HG02938 (cell line): ENCODE measurements around the gene PEX16.

Experiments used
- ATAC-seq: cut with Tn5 transposase; IDR thresholded peaks from one replicate; pipeline ENCODE4 v1.9.1; 2021; ENCODE audit warnings: mild to moderate bottlenecking, moderate library complexity; ENCODE audit not compliant: unreplicated experiment

The PEX16 gene

DNA sequence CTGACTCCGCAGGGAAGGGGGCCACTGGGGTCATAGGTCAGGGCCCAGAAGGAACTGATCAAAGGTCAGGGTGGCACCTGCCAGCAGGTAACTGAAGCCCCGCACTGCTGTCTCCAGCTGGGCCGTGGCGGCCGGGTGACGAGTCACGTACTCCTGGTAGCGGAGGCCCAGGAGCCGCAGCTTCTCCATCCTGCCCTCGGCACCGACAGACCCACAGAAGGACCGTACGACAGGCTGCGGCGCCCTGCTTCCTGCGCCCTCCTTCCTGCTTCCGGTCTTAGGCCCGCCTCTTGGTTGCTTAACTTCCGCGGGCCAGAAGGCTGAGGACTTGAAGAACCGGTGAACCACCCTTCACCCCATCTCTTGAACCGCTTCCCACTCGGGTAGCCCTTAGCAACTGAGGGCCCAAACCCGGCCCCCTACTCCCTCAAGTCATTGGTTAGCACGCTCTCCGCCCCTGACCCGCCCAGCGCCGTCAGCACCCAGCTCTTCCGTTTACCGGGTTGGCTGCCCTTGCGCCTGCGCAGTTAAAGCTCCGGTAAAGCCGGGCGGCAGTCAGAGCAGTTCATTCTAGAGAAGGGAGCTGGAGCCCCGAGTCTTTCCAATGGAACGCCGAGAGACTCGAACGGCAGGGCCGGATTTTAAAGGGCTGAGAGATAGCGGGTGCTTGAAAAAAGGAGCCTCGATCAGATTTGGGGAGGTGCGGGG lies at the start of gene PEX16:
TSS of gene PEX16 (minus strand) at position 255 of the 708 bp plus-strand sequence. CDS start at position 189, 66 bp downstream.
- ATAC-seq, result peak; percentile 89

DNA sequence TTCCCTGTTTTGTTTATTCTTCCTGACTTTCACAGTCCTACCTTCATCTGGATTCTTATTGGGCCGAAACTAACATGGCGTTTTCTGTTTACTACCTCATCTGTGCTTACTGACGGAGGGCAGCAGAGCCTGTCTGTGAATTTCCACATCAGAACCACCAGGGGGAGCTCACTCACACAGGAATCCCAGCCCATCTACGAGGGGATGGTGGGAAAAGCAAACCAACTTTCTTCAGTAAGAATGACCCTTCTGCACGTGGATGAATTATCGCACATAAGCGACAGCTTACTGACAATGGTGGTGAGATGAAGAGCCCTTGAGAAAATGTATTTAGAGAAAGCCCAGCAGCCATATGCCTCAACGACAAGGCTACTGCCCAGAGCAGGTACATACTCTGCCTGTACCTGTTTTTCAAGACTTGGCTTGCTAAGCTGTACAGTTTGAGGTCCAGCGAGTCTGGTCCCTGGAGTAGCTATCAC lies 47.3 kb upstream of the PEX16 start:
- peak; percentile 80 for ATAC-seq

DNA sequence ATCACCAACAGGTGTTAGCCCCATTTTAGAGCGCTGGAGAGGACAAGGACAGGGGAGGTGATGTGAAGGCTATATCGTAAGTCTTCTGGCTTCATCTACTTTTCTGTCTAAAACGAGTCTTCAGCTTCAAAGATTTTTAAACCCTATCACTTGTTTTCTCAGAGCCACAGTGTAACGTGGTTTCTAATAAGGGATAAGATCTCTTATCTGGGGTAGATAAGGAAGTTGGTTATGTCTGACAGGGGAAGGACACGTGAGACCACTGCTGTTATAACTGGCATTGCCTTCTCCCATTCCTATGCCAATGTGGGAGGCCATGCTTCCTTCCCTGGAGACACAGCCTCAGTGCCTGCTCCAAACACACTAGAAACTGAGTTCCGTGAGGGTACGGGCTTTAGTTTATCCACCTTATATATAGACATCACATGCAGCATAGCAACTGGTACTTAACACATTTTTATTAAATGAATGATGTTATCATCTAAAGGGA lies 44.1 kb upstream of the PEX16 start:
- ATAC-seq, result no peak

DNA sequence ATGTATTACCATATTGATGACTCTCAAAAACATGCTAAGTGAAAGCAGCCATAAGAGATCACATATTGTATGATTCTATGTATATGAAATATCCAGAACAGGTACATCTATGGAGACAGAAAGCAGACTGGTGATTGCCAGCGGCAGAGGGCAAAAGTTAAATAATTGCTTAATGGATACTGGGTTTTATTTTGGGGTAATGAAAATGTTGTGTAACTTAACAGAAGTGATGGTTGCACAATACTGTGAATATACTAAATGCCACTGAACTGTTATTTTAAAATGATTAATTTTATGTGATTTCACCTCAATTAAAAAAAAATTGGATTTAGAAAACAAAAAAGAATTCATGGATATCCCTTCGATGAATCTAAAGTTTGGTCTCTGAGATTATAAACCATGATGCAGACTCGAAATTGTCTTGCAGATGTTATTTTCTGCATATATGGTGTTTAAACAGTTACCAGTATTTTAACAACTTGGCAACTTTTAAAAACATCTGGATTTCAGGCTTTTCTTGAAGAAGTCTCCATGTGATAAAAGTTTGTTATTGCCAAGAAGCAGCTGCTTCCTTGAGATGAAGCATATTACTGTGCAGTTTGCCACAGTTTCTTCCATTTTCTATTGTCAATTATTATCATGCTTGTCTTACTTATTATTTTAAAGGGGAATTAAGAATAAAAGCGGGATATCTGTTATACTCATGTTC lies 42.9 kb upstream of the PEX16 start:
- no peak for ATAC-seq

DNA sequence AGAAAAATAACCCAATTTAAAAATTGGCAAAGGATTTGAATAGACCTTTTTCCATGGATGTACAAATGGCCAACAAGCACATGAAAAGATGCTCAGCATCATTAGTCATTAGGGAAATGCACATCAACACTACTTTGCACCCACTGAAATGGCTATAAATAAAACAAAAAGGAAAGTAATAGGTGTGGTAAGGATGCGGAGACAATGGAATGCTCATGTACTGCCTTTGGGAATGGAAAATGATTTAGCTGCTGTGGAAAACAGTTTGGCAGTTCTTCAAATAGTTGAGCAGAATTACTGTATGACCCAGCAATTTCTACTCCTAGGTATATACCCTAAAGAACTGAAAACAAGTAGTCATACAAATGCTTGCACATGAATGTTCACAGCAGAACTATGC lies 42.2 kb upstream of the PEX16 start:
- ATAC-seq, result no peak

DNA sequence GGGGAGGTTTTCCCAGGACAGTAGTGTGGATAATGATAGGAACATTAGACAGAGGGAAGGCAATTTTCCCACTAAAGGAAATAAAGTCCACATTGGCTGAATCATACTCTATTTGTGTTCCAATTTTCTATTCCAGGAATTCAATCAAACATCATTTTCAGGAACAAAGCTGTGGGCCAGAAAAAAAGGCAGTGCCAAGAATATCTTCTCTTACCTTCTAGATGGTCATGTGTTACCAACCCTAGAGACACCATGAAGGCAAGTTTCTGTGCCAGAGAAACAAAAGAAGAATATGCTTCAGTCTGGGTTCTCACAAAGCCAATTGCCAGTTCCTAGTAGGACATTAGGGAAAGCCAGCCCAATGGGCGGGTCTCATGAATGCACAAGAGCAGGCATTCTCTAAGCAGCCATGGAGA lies 32.3 kb upstream of the PEX16 start:
- ATAC-seq, result no peak

DNA sequence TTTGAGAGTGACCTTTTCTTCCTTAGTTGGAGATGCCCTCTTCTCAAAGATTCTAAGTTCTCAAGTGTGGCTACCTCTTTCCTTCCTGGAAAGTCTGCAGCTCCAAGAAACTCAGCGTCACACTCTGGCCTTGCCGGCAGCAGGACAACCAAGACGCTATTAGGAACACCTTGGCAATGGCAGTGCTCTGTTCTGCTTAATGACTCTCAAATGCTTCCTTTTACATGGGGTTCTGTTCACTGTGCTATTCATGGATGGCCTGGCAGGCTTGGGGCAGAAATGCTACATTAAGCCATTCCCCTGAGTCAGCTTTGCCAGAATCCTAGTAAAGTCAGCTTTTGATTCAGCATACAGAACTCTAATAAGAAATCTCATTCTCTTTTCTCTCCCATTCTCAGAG lies 30.7 kb upstream of the PEX16 start:
- ATAC-seq, result no peak

DNA sequence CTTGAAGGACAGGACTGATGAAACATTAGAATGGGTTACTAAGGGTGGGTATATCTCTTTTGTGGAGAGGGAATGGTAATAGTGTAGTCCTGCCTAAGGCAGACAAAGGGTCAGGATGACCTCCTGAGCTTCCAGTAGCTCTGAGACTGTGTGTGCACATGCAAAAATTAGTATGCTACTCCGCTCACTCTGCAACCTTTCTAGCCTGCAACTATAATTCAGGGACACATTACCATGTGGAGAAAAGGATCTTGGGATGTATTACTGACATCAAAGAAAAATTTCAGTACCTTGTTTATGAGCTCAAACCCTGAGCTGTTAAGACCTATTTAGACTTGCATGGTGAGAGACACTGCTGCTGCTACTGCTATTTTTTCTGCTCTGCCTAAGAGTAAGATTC lies 30.2 kb upstream of the PEX16 start:
- ATAC-seq, result no peak

DNA sequence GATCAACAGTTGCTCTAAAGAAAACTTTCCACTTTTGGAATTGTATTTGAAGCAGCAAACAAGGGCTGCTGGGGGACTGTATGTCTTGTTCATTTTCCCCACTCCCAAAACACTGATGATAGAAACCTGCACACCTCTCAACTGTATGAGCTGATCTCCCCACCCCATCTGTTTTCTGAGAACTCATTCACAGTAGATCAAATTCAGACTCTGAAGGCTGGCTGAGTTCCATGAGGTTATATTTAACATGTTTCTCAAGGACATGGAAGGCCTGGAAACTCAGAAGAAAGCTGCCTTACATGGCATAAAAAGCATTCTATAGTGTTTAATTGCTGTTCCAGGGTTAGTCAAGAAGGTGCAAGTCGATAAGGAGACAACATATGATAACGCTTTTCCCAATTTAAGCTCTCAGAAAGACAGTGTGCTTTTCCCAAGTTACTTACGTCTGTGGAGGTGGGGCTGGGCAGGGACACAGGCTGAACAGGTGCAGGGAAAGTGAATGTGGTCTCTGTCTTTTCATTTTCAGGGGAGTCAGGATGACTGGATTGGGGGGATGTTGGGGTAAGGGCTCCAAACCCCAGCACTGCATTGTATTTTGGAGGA lies 27.8 kb upstream of the PEX16 start:
- no peak for ATAC-seq

DNA sequence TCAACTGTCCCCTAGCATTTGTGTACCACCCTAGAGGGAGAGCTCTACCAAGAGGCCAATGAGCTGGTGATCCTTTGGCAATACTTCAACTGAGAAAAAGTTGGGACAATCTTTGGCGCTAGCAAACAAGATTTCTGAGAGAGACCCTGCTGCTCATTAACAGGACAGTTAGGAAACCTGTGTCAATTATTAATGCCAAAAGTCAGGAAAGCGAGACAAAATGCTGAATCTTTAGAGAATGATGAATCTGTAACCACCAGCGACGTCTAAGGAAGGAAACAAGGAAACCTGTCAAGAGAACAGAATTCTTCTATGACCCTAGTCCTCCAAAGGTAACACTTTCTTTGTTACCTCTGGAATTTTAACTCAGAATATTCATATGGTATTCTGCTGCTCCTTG lies 24.7 kb upstream of the PEX16 start:
- ATAC-seq, result no peak

DNA sequence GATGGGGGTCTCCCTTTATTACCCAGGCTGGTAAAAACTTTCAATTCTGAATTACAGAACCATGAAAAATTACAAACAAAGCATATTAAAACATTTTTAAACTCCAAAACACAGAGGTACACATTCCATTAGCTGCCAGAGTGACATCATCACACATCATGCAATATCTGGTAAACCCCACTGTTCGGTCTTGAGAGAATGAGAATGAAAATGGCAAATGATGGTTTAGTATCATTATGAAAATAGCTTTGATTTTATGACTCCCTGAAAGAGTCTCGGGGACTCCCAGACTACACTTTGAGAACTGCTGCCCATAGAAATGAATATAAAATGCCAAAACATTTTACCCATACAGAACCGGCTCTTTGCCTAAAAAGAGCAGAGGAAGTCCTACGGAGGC lies 23.6 kb upstream of the PEX16 start:
- ATAC-seq, result no peak

DNA sequence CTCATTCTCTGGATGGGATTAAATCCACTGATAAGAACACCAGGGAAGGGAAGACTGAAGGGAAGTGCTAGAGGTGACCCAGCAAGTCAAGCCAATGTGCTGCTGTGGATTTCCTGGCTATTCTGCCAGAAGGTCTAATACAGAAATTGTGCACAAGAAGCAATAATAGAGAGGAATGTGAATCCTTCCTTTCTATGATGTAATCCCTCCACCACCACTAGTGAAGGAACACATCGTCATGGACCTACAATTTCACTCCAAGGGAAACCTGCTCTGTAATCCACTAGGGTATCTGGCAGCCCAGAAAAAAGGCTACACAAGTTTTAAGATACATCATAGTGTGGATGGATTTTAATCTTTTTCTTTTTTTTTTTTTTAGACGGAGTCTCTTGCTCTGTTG lies 22.2 kb upstream of the PEX16 start:
- ATAC-seq, result no peak

DNA sequence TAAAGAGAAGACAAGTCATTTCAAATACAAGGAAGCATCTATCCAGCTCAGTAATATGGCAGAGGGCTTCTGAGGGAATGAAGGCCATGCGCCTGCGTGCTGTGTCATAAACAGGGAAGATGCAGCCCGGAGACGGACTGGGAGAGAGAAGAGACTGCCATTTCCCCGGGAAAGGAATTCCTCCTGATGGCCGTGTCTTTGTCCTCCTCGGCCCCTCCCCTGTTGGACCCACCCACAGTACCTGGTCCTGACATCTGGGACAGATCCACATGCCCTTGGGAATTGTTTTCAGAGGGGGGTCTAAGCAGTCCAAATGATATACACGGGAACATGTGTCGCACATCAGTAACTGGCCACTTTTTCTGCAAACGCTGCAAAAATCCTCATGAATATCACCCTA lies 20.2 kb upstream of the PEX16 start:
- no peak for ATAC-seq

DNA sequence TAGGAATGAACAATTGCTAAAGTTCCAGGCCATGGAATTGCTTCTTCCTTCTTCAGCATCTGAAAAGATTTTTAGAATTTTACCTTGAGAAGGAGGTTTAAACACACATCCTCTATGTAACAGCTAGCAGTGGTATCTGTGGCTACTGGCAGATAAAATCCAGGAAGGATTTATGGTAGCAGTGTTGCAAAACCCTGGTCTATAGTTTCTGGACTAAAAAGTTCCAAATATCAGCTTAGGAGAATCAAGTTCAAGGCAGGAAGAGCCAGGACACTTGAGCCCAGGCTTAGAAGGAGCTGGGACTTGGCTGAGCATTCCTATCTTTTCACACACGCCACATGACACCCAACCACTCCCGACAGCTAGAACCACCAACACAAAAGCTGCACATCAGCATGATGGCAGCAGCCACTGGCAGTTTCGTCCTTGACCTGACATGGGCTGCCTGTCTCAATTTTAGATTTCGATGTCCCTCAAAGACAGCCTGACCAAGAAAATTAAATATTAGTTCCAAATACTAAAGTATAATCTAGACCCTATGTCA lies 18.9 kb upstream of the PEX16 start:
- no peak for ATAC-seq

DNA sequence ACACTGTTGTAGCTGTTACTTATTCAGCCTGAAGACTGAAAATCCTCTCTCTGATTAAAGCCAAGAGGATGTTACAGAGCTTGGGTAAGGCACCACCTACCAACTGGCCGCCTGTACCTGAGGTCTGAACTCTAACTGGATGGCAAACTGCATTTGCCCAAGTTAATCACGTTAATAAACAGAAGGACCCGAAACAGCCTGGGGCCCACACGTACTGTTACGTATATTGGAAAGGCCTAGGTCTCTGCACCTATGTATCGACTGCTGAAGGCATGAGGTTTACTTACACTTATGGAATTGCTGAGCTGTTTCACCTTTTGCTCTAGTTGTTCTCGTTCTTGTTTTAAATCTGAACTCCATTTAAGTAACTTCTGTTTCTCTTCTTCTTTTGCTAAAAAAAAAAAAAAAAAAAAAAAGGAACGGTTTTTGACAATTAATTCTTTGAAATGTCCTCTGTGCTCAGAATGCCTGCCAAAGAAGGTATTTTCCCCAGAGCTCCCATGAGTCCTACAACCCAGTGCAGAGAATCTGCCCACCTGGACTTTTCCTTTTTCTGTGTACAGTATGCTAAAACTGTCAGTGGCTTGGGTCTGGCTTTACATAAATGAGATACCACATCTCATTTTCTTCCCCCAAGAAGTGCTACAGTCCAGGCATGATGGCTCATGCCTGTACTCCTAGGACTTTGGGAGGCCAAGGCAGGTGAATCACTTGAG lies 17.8 kb upstream of the PEX16 start:
- ATAC-seq, result no peak

DNA sequence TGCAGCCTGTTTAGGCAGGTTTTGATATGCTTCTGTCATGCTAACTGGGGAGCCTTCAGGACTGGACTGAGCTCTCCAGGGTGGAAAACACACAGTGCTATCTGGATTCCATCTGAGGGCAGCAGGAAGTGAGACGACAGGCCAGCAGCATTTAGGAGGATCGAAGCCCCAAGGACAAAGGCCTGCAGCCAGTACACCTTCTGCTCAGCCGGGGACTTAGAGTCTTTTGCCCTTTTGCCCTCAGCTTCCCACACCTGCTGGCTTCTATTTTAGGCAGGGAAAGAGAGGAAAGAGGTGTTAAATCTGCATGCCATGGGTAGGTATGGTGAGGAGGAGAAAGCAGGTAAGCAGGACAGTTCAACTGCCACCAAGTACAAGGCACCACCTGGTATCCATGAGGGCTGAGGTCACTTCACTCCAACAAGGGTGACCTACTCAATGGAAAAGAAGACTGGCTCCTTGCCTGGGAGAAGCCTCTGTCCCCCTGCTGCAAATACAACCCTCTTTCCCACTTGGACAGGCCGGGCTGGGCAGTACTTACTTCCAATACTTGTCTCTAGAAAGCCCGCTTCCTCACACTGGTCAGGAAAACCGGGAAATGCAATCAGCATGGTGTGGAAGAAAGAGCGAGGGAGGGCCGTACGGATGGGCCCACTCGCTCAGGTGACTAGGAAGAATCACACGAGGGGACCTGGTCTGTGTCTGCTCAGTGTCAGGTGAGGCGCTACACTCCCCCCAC lies 17.1 kb upstream of the PEX16 start:
- no peak for ATAC-seq

DNA sequence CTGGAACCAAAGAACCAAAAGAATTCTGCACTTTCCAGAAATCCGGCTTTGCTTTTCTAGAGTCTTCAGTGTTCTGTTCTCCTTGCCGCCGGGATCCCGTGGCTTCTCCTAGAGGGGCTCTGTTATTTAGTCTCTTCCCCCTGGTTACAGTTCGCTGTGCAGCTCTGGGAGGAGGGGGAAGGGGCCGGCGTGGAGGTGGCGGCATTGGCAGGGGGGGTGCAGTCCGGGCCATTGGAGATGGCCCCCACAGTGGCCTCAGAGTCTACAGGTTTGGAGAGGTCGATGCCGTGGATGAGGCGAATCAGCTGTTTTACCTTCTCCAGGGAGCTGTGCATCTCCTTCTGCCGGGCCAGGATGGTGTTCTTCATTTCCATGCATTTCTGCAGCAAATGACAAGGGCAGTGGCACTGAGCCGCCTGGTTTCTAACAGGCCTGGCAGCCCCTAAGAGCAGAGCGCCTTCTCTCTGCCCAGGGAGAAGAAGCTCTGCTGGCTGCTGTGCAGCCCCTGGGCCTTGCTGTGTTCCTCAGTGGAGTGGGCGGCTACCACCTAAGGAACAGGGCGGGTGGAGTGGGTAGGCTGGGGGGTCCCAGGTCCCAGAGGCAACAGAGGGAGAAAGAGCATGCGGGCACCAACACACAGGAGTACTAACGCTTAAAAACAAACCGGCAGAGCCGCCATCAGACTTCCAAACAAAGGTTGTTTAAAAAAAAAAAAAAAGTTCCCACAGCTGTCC lies 16.3 kb upstream of the PEX16 start:
- ATAC-seq, result no peak

DNA sequence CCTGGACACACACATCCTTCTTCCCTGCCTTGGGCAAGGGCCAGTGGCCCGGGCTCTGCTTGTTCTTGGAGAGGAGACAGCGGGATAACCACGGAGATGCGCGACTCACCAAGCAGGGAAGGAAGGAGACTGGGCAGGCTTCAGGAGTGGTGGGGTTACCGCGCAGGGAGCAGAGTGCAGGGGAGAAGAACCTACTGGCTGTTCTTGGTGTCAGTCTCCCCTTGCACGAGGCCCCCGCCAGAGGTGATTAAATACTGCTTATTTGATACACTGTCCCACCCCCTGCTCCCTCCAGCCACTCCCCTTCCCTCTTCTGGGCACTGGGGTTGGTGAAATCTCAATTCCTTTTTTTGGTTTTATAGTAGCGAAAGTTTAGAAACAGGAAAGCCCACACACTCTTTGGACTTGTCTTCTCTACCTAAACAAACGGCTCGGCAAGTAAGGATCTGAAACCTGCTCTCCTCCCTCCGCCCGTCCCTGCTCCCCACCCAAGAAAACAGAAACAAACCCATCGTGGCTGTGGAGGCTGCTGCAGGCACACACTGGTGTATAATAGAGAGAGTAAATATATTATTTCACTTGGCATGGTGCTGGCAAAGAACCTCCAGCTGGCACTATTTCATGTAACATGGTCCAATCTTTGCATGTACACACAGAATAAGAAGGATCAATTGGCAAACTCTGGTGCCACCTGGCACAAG lies 15.6 kb upstream of the PEX16 start:
- no peak for ATAC-seq

DNA sequence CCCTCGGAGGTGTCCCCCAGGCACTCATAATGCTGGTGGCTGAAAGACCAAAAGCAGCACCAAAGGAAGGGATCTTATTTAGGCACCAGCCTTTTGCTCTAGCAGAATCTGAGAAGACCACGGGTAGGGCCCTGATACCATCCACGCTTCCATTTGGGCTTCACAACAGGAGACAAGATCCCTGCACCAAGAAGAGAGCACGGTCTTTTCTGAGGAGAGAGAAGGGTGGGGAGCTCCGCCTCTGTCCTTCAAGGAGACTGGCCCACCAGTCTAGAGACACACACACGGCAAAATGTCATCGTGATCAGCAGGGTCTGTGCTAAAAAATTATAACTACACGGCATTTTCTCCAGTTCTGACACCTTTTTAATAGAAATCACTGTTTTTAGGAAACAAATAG lies 14.5 kb upstream of the PEX16 start:
- ATAC-seq, result no peak
